GM18858 (cell line): ENCODE measurements around the gene AKAP8L.

Source experiments
- ATAC-seq: cut with Tn5 transposase; IDR thresholded peaks from one replicate; pipeline ENCODE4 v1.9.1; 2021; ENCODE audit not compliant: unreplicated experiment

Gene AKAP8L

GRCh38 chr19:15436012-15436825, 17.4 kb upstream of the AKAP8L start:
- no peak for ATAC-seq

DNA sequence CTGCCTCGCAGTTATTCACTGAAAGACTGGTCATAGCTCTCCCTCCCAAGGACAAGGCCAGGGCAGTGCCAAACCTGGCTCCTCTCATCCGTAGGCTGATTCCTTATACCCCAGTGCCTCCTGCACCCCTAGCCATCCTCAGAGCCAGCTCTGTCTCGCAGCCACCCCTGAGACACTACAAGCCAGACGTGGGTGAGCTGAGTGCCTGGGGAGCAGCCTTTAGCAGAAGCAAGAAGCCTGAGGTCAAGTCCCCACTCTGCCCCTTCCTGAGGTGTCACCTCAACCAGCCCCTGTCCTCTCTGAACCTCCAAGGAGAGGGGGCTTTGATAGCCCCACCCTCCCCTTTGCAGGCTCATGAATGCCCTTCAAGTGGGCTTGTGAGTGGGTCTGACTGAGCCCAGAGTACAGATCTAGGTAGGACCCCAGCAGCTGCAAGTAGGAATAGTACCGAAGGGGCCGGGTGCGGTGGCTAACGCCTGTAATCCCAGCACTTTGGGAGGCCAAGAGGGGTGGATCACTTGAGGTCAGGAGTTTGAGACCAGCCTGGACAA, 14.8 kb upstream of the AKAP8L start:
- ATAC-seq = no peak

DNA sequence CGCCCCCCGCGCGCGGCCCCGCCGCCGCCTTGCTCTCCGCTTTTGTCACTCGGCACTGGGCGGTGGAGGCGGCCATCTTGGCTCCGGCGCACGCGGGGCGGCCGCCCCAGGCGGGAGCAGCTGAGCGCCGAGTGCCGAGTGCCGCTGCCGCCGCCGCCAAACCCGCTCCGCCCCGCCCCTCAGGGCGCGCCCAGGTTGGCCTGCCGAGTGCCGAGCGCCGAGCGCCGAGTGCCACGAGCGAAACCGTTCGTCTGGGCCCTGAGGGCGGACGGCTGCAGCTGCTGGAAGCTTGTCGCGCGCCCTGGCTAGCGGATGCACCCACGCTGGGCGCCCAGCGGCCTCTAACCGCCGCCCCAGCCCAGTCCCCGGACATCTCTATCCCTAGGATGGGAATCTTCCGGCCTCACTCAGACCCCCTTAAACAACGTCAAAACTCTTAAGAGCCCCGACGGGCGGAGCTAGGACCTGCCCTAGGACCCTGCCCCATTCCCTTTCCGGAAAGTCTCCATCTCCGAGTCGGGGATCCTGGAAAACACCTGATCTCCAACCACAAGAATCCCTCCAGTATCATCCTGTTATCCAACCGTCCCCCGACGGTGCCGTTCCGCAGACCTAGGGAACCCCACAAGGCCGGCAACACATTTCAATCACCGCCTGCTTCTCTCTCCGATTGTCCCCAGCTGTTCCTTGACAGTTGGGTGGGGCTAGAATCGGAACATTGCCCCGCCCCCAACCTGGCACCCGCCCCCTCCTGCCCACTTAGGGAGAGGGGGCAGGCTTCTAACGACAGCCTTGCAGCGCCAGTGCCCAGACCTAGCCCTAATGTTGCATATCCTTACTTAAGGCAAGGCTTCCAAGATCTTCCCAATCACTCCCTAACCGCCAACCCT, 14.1 kb upstream of the AKAP8L start:
- peak; percentile 51 for ATAC-seq

GRCh38 chr19:15432018-15432494, 13.3 kb upstream of the AKAP8L start:
- no peak for ATAC-seq

DNA sequence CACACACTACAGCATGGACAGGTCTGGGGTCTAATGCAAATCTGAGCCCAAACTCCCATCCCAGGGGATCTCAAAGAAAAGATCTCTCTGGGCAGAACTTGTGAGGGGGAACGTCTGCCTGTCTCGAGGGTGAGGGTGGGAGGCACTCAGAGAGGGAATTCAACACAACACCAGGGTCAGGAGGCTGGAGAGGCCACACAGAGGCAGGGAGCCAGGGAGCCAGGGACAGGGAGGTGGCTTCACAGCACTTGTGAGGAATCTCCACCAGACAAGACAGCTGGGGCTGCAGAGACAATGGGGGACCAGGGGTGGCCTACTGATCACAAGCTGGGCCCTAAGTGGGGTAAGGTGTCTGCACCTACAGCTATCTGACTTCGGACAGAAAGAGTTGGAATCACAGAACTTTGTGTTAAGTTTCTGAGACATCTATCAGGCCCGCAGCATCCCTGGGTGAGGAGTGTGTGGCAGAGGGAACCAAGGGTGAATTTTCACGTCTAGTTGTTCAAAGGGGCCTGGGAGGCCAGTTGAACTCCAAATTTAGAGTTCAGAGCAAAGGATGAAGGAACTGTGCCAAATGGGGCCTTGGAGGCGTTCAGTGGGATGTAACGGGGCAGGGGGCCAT, 12.7 kb upstream of the AKAP8L start:
- ATAC-seq = no peak

DNA sequence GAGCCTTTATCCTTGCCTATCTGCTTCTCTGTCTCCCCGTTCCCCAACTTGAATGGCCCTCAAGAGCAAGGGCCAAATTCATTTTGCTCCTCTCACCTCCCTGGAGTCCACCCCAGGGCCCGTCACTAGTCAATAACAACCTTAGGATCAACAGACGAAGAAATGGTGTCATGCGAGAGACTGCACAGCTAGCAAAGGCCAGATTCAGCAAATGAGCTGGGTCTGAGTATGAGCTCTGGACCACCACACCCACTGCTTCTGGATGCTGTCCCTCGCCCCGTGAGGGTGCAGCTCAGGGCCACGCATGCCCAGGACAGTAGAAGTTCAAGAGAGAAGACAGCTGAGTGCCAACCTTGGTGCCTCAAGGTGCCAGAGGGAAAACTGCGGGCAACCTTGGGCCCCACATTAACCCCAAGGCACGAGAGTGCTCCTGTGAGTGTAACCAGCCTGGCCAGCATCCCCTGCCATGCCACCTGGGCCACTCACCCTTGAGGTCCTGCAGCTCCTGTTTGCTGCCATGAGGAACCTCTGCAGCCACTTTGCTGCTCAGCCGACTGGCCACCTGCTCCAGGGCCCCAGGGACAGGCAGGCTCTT, 11.8 kb upstream of the AKAP8L start:
- ATAC-seq = no peak

DNA sequence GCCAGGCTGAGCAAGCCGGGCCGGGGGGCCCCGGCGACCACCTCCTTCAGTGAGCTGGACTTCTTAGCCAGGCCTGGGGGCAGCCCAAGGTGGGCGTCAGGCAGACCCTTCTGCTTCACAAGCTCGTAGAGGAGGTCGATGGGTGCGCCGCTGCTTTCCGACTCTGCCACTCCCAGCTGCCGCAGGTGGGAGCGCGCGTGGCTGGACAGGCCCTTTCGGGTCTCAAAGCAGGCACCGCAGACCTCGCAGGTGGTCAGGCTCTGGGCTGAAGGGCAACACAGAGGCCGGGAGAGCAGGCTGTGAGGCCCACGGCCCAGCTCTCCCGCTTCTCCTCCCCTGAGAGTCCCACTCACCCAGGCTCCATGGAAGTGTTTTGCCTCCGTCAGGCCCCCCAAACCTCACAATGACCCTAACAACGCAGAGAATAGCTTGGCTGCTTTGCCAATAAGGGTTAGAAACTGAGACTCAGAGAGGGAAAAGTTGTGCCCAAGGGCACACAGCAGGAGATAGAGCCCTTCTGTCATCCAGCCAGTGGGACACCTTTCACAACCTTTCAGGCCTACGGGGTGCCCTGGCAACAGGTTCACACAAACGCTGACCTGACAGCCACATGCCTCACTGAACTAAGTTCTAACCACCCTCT, 11.2 kb upstream of the AKAP8L start:
- no peak for ATAC-seq

DNA sequence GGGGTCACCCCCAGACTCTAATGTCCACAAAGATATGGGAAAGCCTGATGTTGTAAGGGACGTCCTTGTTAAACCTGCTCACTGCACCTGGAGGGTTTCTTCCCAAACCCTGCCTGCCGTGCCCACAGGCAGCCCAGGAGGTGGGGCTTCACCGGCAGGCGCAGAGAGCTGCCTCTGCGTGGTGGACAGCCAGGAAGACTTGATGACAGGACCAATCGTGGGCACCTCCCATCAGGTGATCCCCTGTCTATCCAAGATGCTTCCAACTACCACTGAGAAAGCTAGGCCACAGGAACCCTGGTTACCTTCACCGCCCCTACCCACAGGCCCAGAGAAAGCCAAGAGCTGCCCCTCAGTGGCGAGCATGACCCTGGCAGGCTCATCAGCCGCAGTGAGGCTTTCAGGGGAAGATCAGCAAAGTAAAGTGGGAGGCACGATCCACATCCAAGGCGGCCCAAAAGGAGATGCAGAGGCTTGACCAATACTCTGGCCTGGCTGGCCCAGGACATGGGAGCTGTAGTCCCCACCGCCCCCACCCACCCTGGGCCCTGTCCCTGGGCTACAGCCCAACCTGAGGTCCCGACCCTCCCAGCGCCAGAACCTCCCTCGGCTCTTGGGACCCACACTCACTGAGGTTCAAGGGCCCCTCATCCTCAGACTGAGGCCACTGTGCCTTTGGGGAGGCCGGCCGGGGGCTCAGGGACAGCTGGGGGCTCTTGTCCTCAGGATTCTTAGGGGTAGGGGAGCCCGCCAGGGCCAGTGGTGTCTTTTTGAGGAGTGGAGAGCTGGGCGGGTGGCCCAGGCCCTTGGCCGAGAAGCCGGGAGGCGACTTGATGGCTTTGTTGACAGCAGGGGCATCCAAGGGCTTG, 10.4 kb upstream of the AKAP8L start:
- ATAC-seq = no peak

DNA sequence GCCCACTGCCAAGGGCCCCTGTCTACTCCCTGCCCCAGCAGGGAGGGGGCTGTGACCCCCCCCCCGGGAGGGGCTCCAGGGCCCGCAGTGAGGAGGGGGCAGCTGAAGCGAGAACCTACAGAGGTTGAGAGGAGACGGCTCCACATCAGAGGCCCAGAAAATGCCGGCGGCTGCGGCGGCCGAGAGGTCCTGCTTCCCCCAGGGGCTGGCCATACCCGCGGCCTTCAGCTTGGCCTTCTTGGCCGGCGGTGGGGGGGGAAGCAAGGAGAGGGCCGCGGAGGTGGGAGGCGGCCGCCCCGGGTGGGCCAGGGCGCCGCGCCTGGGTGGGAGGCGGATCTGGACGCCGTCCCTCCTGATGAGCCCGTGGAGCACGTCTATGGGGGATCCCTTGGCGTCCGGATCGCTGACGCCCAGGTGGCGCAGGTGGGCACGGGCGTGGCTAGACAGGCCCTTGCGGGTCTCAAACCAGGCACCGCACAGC, 9.2 kb upstream of the AKAP8L start:
- ATAC-seq = no peak

- no peak for ATAC-seq
These were observed 8.5 kb upstream of the AKAP8L start for GRCh38 chr19:15427350-15427700.

- ATAC-seq = no peak
These were observed 7.9 kb upstream of the AKAP8L start for GRCh38 chr19:15426485-15427349.

DNA sequence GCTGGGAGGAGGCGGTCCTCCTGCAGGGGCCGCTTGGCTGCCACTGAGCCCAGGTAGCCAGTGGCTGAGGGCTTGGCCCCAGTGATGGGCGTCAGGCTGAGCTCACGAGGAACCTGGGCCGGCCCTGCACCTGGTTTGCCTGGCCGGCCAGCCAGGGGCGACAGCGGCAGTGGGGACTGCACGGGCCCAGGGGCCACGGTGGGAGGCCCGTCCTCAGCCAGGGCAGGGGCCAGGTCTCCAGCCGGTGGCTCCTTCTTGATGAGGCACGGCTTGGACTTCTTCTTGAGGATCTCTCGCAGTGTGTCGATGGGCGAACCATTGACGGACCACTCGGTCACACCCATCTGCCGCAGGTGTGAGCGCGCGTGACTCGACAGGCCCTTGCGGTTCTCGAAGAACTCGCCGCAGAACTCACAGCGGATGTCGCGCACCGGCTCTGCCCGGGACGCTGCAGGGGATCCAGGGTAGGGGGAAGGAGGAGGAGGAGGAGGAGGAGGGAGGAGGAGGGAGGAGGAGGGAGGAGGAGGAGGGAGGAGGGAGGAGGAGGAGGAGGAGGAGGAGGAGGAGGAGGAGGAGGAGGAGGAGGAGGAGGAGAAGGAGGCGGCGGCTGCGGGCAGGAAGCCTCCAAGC, 6.6 kb upstream of the AKAP8L start:
- ATAC-seq = no peak

DNA sequence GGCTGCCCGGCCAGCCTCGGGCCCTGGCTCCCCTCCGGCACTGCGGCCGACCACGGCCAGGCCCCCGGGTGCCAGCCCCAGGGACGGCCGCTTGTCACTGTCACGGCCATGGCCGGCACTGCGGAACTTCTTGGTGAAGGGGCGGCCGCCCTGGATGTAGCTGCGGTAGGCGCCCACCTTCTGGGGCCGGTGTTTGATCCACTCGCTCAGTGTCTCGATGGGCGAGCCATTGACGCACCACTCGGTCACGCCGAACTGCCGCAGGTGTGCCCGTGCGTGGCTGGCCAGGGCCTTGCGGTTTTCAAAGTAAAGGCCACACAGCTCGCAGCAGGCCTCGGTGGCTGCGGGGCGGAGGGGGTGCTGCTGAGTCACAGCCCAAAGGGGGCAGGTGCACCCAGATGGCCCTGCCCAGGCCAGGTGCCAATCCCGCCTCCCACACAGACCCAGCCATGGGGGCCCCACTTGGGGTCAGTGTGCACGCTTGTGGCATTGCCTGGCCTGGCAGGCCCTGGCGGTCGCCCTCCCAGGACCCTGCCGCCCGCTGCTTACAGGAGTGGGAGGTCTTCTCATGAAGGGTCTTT, 6.0 kb upstream of the AKAP8L start:
- ATAC-seq = no peak

DNA sequence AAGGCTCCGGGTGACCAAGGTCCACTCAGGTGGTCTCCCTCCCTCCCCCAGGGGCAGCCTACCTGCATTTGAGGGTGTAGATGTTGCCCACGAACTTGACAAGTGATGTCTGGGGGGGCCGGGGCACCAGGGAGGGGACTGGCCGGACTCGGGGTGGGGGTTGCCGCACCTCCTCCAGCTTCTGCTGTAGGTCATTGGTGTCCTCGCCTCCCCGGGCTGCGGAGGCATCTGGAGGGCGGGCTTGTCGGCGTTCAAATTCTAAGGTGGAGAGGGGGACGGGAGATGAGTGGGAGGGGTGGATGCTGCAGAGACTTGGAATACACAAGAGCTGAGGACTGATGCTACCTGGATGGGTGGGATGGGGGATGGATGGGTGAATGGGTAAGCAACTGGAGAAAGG, 5.3 kb upstream of the AKAP8L start:
- ATAC-seq = no peak

GRCh38 chr19:15423130-15423529, 4.3 kb upstream of the AKAP8L start:
- no peak for ATAC-seq

DNA sequence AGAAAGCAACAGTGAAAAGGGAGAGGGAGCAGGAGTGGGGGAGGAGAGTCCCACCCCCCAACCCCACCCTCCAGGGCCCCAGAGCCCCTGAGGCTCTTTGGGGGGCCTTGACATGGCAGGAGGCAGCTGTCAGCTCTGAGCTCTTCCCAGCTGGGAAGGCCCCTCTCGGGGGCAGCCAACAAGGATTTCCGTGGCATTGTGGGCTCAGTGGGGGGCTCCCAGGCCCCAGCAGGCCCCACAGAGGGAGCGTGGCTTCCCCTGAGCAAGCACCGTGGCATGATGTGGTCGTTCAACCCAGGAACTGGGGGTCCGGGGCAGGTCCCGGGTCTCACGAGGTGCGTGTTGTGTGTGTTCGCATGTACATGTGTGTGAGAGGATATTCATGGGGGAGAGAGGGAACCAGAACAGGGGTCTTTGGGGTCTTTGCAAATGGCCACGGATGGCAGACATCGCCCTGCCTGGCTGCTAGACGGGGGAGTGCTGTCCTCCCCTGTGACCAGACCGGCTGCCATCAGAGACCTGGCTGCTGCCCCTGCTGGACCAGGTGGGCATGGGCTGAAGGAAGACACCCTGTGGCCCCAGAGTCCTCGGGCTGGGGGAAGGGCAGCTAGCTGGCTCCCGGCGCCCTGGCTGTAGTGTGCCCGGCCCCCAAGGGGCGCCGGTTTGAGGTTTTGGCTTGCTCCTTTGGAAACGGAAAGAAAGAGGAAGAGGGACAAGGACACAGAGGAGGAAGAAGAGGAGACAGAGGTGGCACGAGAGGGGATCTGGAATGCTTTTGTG, 3.7 kb upstream of the AKAP8L start:
- no peak for ATAC-seq

GRCh38 chr19:15421721-15422260, 3.0 kb upstream of the AKAP8L start:
- ATAC-seq = no peak
